Common myeloid progenitor, CD34-positive (primary cell): Measurements from ENCODE around the gene CYTH1.

ENCODE experiments used
- CTCF ChIA-PET: fragments of 350-600 bp; sonication (Branson Sonifier 250); formaldehyde crosslinking; loops from one replicate; lab custom pipeline; 2021; ENCODE audit warnings: antibody characterized with exemption; lab: Charles Lee
- POLR2A ChIA-PET: fragments of 350-600 bp; sonication (Branson Sonifier 250); formaldehyde crosslinking; loops from one replicate; lab custom pipeline; 2021; ENCODE audit warnings: antibody characterized with exemption; lab: Charles Lee
- DNase-seq, 3 donors: peaks; one replicate each; pipeline versions ENCODE4 v3.0.0 to v3.0.0-alpha.2; 2013
- H3K27ac ChIP-seq, 2 experiments: 1 replicate in 1 of 2; 2 replicates in 1 of 2; pipeline ENCODE4 v1.7.0; 2013; ENCODE audit warnings: inconsistent platforms in 2 of 2, low read length in 2 of 2, mild to moderate bottlenecking in 2 of 2, low read depth in 1 of 2, moderate library complexity in 1 of 2; ENCODE audit not compliant: severe bottlenecking in 2 of 2, insufficient read depth in 1 of 2, poor library complexity in 1 of 2
- H3K27me3 ChIP-seq, 5 experiments: replicated peaks in 2 of 5; 1 replicate in 3 of 5; 2 replicates in 2 of 5; pipeline versions ENCODE4 v1.6.1 to v1.7.0; 2013; ENCODE audit warnings: low read length in 4 of 5, mild to moderate bottlenecking in 2 of 5, moderate library complexity in 2 of 5, inconsistent platforms in 1 of 5; ENCODE audit not compliant: insufficient read depth in 5 of 5, control insufficient read depth in 4 of 5
- H3K36me3 ChIP-seq, 4 experiments: 1 replicate in 2 of 4; 2 replicates in 2 of 4; pipeline versions ENCODE4 v1.6.1 to v1.7.0; 2013; ENCODE audit warnings: low read length in 3 of 4, control low read depth in 1 of 4, mild to moderate bottlenecking in 1 of 4; ENCODE audit not compliant: control insufficient read depth in 4 of 4, insufficient read depth in 4 of 4
- H3K4me1 ChIP-seq, 4 experiments: 1 replicate in 3 of 4; 2 replicates in 1 of 4; pipeline versions ENCODE4 v1.6.1 to v1.7.1; 2013; ENCODE audit warnings: low read length in 3 of 4, mild to moderate bottlenecking in 3 of 4, control low read depth in 1 of 4, inconsistent platforms in 1 of 4, moderate library complexity in 1 of 4; ENCODE audit not compliant: control insufficient read depth in 4 of 4, insufficient read depth in 4 of 4; ENCODE audit errors: control extremely low read depth in 1 of 4
- H3K4me3 ChIP-seq, 7 experiments: 1 replicate in 4 of 7; 2 replicates in 3 of 7; pipeline versions ENCODE4 v1.5.1 to v1.7.0; 2013; ENCODE audit warnings: mild to moderate bottlenecking in 7 of 7, low read length in 6 of 7, moderate library complexity in 6 of 7, inconsistent platforms in 2 of 7, low read depth in 2 of 7, control low read depth in 1 of 7; ENCODE audit not compliant: insufficient read depth in 4 of 7, control insufficient read depth in 1 of 7; ENCODE audit errors: extremely low read depth in 1 of 7
- H3K9me3 ChIP-seq, 5 experiments: 1 replicate in 4 of 5; 2 replicates in 1 of 5; pipeline versions ENCODE4 v1.6.1 to v1.7.1; 2013; ENCODE audit warnings: low read length in 4 of 5, mild to moderate bottlenecking in 2 of 5, inconsistent platforms in 1 of 5, low read depth in 1 of 5, moderate library complexity in 1 of 5; ENCODE audit not compliant: control insufficient read depth in 4 of 5, insufficient read depth in 2 of 5; ENCODE audit errors: control extremely low read depth in 1 of 5
- WGBS: methylation state at CpG from one replicate; pipeline ENCODE4 v1.1.5; 2013; ENCODE audit not compliant: insufficient coverage; 5-methylcytosine and 5-hydroxymethylcytosine counted together

CYTH1 gene

GRCh38 chr17:78655251-78655940, 126.7 kb downstream of the CYTH1 start:
- WGBS, result 98% methylated on average over 6 of the region's 9 CpGs
- CTCF ChIA-PET, result no interaction called here

GRCh38 chr17:78654325-78654724, 127.7 kb downstream of the CYTH1 start:
- WGBS, result 100% methylated on average over 2 of the region's 2 CpGs
- Histone ChIP-seq H3K4me3 (no peak overlapping the region), H3K9me3 (peaks cover 0 to 2% (median 0%) of the 10 kb centered on the region in 5 experiments), H3K27ac (no peak overlapping the region), H3K4me1 (no peaks in the 10 kb centered on the region), H3K36me3 (no peaks in the 10 kb centered on the region), H3K27me3 (no peaks in the 10 kb centered on the region)
- POLR2A ChIA-PET, result no interaction called here
- no peak for DNase-seq
- CTCF ChIA-PET, result interaction anchor here (1.7 kb wide), 1 partner anchor 10 kb away, joined by 4 read pairs; no protein-coding TSS in a partner anchor

More at GRCh38 chr17:78655251-78655940, 126.7 kb downstream of the CYTH1 start:
- Histone ChIP-seq H3K9me3 (no peaks in the 10 kb centered on the region), H3K4me3 (no peak overlapping the region), H3K27ac (no peak overlapping the region), H3K36me3 (no peaks in the 10 kb centered on the region), H3K4me1 (no peaks in the 10 kb centered on the region), H3K27me3 (no peaks in the 10 kb centered on the region)
- POLR2A ChIA-PET, result no interaction called here
- no peak for DNase-seq

- Histone ChIP-seq H3K9me3 (peaks cover 0 to 6% (median 2%) of the 10 kb centered on the region in 5 experiments), H3K27ac (no peak overlapping the region), H3K36me3 (no peaks in the 10 kb centered on the region), H3K27me3 (no peaks in the 10 kb centered on the region), H3K4me3 (no peak overlapping the region), H3K4me1 (no peaks in the 10 kb centered on the region)
- POLR2A ChIA-PET, result interaction anchor here (0.7 kb wide), 1 partner anchor 137 kb away, joined by 3 read pairs; no protein-coding TSS in a partner anchor
- 84% methylated on average over 5 of the region's 5 CpGs for WGBS
- CTCF ChIA-PET, result interaction anchor here (1.0 to 1.7 kb wide), 3 partner anchors 9 to 55 kb away, joined by 3 to 4 read pairs (median 3); no protein-coding TSS in a partner anchor
- DNase-seq, result no peak
Measured at GRCh38 chr17:78653382-78653781, 128.7 kb downstream of the CYTH1 start.

GRCh38 chr17:78652913-78653312, 129.2 kb downstream of the CYTH1 start:
- DNase-seq, result no peak
- whole genome bisulfite sequencing, result 93% methylated on average over 8 of the region's 11 CpGs
- ChIA-PET POLR2A (interaction anchor here (0.6 to 0.7 kb wide), 2 partner anchors 137 to 202 kb away, joined by 3 read pairs; no protein-coding TSS in a partner anchor), CTCF (interaction anchor here (1.0 to 1.7 kb wide), 3 partner anchors 8 to 55 kb away, joined by 3 to 4 read pairs (median 3); no protein-coding TSS in a partner anchor)
- H3K27me3 ChIP-seq, result no peaks in the 10 kb centered on the region
- H3K4me3 ChIP-seq, result no peak overlapping the region
- no peaks in the 10 kb centered on the region for H3K36me3 ChIP-seq
- no peak overlapping the region for H3K27ac ChIP-seq
- no peaks in the 10 kb centered on the region for H3K4me1 ChIP-seq
- H3K9me3 ChIP-seq, result peaks cover 0 to 8% (median 2%) of the 10 kb centered on the region in 5 experiments

- H3K36me3 ChIP-seq, result no peaks in the 10 kb centered on the region
- no peak overlapping the region for H3K27ac ChIP-seq
- ChIA-PET POLR2A (interaction anchor here (0.6 kb wide), 1 partner anchor 18 kb away, joined by 4 read pairs; no protein-coding TSS in a partner anchor), CTCF (no interaction called here)
- H3K9me3 ChIP-seq, result peaks cover 0 to 9% (median 2%) of the 10 kb centered on the region in 5 experiments
- H3K4me1 ChIP-seq, result no peaks in the 10 kb centered on the region
- 100% methylated on average over 1 of the region's 1 CpG for WGBS
- no peaks in the 10 kb centered on the region for H3K27me3 ChIP-seq
- no peak for DNase-seq
- H3K4me3 ChIP-seq, result no peak overlapping the region
Measured at GRCh38 chr17:78652024-78652423, 130.0 kb downstream of the CYTH1 start.

- Histone ChIP-seq H3K27ac (no peak overlapping the region), H3K4me3 (no peak overlapping the region), H3K4me1 (peaks cover 0 to 2% (median under 1%) of the 10 kb centered on the region in 4 experiments), H3K36me3 (no peaks in the 10 kb centered on the region), H3K27me3 (no peaks in the 10 kb centered on the region), H3K9me3 (peaks cover 0 to 9% (median 2%) of the 10 kb centered on the region in 5 experiments)
- no peak for DNase-seq
- WGBS, result no CpG with 5 or more reads among the region's 1 CpG
- ChIA-PET CTCF (no interaction called here), POLR2A (interaction anchor here (0.6 kb wide), 1 partner anchor 19 kb away, joined by 4 read pairs; no protein-coding TSS in a partner anchor)
Measured at GRCh38 chr17:78651554-78651953, 130.5 kb downstream of the CYTH1 start.
